ENCODE measurements around the gene TMOD2. TPM values are rescaled to one million over a fixed set of nuclear protein-coding genes. Genes with fewer than 3 reads are reported as not detected.

The TMOD2 gene
- total and polyA plus RNA-seq, 2 of the 8 experiments (the other 6 are each of a cell fraction or from before 2014, with no cell fraction given): 0.80 to 6.5 TPM

DNA sequence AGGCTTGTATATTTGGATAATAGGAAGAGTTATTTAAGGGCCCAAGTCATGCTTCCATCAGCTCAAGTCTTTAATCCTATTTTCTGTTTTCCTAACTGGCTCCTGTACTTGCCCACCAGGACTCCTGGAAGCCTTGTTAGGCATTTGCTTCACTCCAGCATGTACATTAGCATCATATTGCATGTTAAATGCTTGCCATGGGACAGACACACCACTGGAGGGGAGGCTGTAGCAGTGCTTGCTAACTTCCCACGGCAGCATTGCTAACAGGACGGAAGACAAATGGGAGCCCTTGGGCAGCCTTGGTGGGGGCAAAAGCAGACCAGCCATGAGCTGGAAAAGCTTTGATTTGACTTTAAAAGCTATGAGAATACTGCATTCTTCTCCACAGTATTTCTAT lies 6.1 kb downstream of the TMOD2 start:
- Histone ChIP-seq H3K9ac (replicated peaks in 1 of 4; ENCODE audit: extremely low read depth in 1 of 4, low read depth in 3 of 4, low read length in 3 of 4) (no peak overlapping the region), H3K56ac (replicated peaks; ENCODE audit: insufficient read length, low read depth, low read length) (no peak overlapping the region), H2AK5ac (ENCODE audit: low read depth, low read length) (no peak overlapping the region), H3K14ac (ENCODE audit: insufficient read length) (no peak overlapping the region), H3K18ac (ENCODE audit: extremely low read depth, low read length) (no peak overlapping the region), H3K4me1 (replicated peaks in 1 of 4; ENCODE audit: control insufficient read depth in 3 of 4, insufficient read depth in 4 of 4, low read length in 3 of 4) (no peaks in the 10 kb centered on the region), H3K23ac (ENCODE audit: insufficient read length) (no peak overlapping the region), H2BK120ac (replicated peaks; ENCODE audit: low read depth, low read length) (no peak overlapping the region), H2AFZ (ENCODE audit: low read length) (no peak overlapping the region), H3K9me3 (ENCODE audit: insufficient read depth in 2 of 2, low read depth in 1 of 2, low read length in 1 of 2) (no peaks in the 10 kb centered on the region), H3K23me2 (ENCODE audit: low read depth, low read length) (no peaks in the 10 kb centered on the region), H4K91ac (replicated peaks; ENCODE audit: insufficient read length, low read length) (no peak overlapping the region), H4K8ac (ENCODE audit: extremely low read depth, insufficient read depth, low read length) (no peak overlapping the region), H4K5ac (ENCODE audit: insufficient read length, low read depth, low read length) (no peak overlapping the region), H2BK12ac (ENCODE audit: low read depth, low read length) (no peak overlapping the region), H3K4me2 (ENCODE audit: insufficient read depth in 1 of 2, low read depth in 2 of 2, low read length in 2 of 2) (no peak overlapping the region), H3K4me3 (ENCODE audit: extremely low read depth in 1 of 4, insufficient read depth in 2 of 4, low read depth in 3 of 4, low read length in 4 of 4) (no peak overlapping the region), H3K27ac (ENCODE audit: low read depth, low read length) (no peak overlapping the region), H2BK15ac (ENCODE audit: low read length) (no peak overlapping the region), H3K79me2 (ENCODE audit: control insufficient read depth in 1 of 2, insufficient read depth in 2 of 2, low read length in 2 of 2) (no peaks in the 10 kb centered on the region), H4K20me1 (replicated peaks in 1 of 2; ENCODE audit: control insufficient read depth in 1 of 2, insufficient read depth in 2 of 2, low read length in 2 of 2) (peaks cover 2 to 4% of the 10 kb centered on the region in 2 experiments), H3K4ac (replicated peaks; ENCODE audit: insufficient read length, low read depth, low read length) (no peak overlapping the region), H3K79me1 (ENCODE audit: low read depth, low read length) (no peaks in the 10 kb centered on the region; the same call in 1 of the 2 replicates), H3K36me3 (ENCODE audit: control insufficient read depth in 2 of 4, insufficient read depth in 4 of 4, low read length in 3 of 4) (no peaks in the 10 kb centered on the region), H2BK20ac (ENCODE audit: low read length) (no peak overlapping the region), H3K27me3 (replicated peaks in 1 of 4; ENCODE audit: control insufficient read depth in 3 of 4, extremely low read depth in 1 of 4, insufficient read depth in 3 of 4, low read length in 3 of 4) (peaks cover 1 to 10% (median 6%) of the 10 kb centered on the region in 4 experiments; a peak in 5 of 7 replicates), H2BK5ac (ENCODE audit: low read depth, low read length) (no peak overlapping the region)
- TF ChIP-seq, protein P1, sequence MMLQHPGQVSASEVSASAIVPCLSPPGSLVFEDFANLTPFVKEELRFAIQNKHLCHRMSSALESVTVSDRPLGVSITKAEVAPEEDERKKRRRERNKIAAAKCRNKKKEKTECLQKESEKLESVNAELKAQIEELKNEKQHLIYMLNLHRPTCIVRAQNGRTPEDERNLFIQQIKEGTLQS (IDR thresholded peaks at IDR 0.05; ENCODE audit: insufficient read depth, low read depth, low read length): no peak
- TF ChIP-seq BACH1 (IDR thresholded peaks at IDR 0.05; ENCODE audit: low read length) (no peak), JUN (IDR thresholded peaks at IDR 0.05; ENCODE audit: low read depth, low read length) (no peak), RAD21 (IDR thresholded peaks at IDR 0.05 in 1 of 2, conservative IDR thresholded peaks at IDR 0.05 in 1 of 2; ENCODE audit: low read depth in 2 of 2, low read length in 2 of 2) (peak in 1 of 2 experiments; percentile 24; a peak in 2 of 4 replicates)
- FAIRE-seq: peak; percentile 42
- WGBS, 2 experiments (ENCODE audit: extremely low coverage in 1 of 2, insufficient coverage in 1 of 2, insufficient read length in 1 of 2, insufficient replicate concordance in 2 of 2, low coverage in 1 of 2, low lambda C conversion rate in 2 of 2, missing lambda C conversion rate in 1 of 2): 85% methylated on average over 2 of the region's 2 CpGs; no CpG with 5 or more reads in 1 of the 2 experiments
- CTCF ChIA-PET (ENCODE audit: partially characterized antibody): interaction anchor here (0.6 to 4.1 kb wide), 19 partner anchors 10 to 407 kb away, joined by 3 to 26 read pairs (median 4); no protein-coding TSS in a partner anchor
- POLR2A ChIA-PET (ENCODE audit: partially characterized antibody): interaction anchor here (0.5 to 1.8 kb wide), 3 partner anchors 18 to 213 kb away, joined by 3 to 5 read pairs (median 3); partner anchors contain the start of gene LYSMD2
- no peak for DNase-seq (ENCODE audit: low read depth in 1 of 2, low spot score in 2 of 2)

Measured in H1 (cell line).